ENCODE measurements around the gene TAF8. TPM values are rescaled to one million over a fixed set of nuclear protein-coding genes. Genes with fewer than 3 reads are reported as not detected.

Gene TAF8
- polyA plus RNA-seq, 3 donors, result 13.1 to 24.7 (median 16.6) TPM

DNA sequence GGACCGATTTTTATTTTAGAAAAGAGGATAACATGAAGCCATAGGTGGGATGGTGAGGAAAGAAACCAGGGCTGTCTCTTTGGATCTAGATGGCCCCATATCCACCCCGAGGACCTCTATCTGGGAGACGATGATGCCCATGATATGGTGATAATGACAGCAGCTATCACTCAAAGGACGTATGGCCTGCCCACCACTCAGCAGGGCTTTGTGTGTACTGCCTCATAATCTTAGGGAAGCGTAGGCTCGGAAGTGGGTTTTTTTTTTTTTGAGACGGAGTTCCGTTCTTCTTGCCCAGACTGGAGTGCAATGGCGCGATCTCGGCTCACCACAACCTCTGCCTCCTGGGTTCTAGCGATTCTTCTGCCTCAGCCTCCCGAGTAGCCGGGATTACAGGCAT lies 8.2 kb upstream of the TAF8 start:
- Mint-ChIP-seq H3K27me3 (ENCODE audit: low read depth in 3 of 3) (peaks cover 0 to 4% (median 0%) of the 10 kb centered on the region in 3 donors), H3K27ac (peak overlapping the region in 2 of 7 donors; percentile 46 to 79), H3K9me3 (no peaks in the 10 kb centered on the region), H3K36me3 (peaks cover 0 to 3% of the 10 kb centered on the region in 2 donors), H3K4me1 (peaks cover 64% of the 10 kb centered on the region), H3K4me3 (peak overlapping the region; percentile 24 to 76)
- Histone ChIP-seq H3K9ac (ENCODE audit: insufficient read depth, low read length, poor library complexity, severe bottlenecking) (peak overlapping the region; percentile 8), H3K4me3 (replicated peaks in 1 of 3; ENCODE audit: low read depth in 2 of 3, low read length in 3 of 3) (peak overlapping the region in 1 of 3 experiments; percentile 25), H3K4me2 (replicated peaks; ENCODE audit: extremely low read depth, low read length, poor library complexity, severe bottlenecking) (peak overlapping the region; percentile 49), H3K36me3 (replicated peaks in 1 of 2; ENCODE audit: control insufficient read depth in 1 of 2, insufficient read depth in 2 of 2, low read length in 2 of 2) (no peaks in the 10 kb centered on the region), H3K27me3 (ENCODE audit: control insufficient read depth in 2 of 2, insufficient read depth in 2 of 2, low read length in 2 of 2) (no peaks in the 10 kb centered on the region), H3K9me3 (replicated peaks in 1 of 2; ENCODE audit: control insufficient read depth in 1 of 2, insufficient read depth in 1 of 2, low read length in 2 of 2) (no peaks in the 10 kb centered on the region), H2AFZ (ENCODE audit: insufficient read depth, low read depth, low read length, poor library complexity, severe bottlenecking) (no peak overlapping the region), H3K27ac (ENCODE audit: low read depth in 1 of 2, low read length in 2 of 2) (no peak overlapping the region), H3K4me1 (ENCODE audit: control insufficient read depth in 1 of 2, insufficient read depth in 2 of 2, low read length in 2 of 2) (peaks cover 50 to 56% of the 10 kb centered on the region in 2 donors), H3K79me2 (ENCODE audit: insufficient read depth, low read length) (no peaks in the 10 kb centered on the region), H4K20me1 (ENCODE audit: insufficient read depth, low read length) (peaks cover 17% of the 10 kb centered on the region)
- intact Hi-C loops (cut with micrococcal nuclease), result loop anchor here (5.0 kb wide), 3 partner anchors 105 to 260 kb away; partner anchors contain the start of gene PRICKLE4 (in 1 of the 2)
- DNase-seq, result no peak
- WGBS (ENCODE audit: insufficient coverage), result 63% methylated on average over 13 of the region's 14 CpGs
- TF ChIP-seq, protein P1, sequence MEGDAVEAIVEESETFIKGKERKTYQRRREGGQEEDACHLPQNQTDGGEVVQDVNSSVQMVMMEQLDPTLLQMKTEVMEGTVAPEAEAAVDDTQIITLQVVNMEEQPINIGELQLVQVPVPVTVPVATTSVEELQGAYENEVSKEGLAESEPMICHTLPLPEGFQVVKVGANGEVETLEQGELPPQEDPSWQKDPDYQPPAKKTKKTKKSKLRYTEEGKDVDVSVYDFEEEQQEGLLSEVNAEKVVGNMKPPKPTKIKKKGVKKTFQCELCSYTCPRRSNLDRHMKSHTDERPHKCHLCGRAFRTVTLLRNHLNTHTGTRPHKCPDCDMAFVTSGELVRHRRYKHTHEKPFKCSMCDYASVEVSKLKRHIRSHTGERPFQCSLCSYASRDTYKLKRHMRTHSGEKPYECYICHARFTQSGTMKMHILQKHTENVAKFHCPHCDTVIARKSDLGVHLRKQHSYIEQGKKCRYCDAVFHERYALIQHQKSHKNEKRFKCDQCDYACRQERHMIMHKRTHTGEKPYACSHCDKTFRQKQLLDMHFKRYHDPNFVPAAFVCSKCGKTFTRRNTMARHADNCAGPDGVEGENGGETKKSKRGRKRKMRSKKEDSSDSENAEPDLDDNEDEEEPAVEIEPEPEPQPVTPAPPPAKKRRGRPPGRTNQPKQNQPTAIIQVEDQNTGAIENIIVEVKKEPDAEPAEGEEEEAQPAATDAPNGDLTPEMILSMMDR (IDR thresholded peaks at IDR 0.05), result no peak

DNA sequence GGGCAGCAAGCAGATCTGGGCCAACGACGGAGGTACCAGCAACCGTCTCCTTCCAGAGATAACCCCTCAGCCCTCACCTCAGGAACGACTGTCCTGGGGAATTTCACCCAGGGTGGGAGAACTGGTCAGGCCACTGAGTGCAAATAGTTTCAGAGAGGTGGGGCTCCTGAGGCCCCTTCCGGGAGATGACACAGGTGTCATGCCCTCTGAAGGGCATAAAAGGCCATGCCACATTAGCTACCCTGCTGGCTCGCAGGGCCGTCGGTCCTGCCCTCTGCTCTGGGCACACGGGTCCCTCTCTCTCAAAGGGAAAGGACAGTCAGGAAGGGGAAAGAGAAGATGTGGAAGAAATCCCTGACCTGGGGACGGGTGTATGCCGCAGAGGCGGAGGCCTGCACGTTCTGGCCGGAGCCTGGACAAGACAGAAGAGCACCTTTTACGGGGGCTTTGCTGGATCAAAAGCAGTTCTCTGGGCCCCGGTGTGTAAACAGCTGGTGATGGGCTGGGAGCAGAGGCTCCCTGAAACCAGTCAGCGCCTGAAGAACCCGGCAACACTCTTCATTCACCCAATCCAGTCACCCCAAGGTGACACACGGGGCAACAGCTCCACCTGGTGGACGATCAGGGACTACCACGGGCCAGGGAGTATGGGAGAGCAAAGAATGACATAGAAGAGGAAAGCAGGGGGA lies 6.4 kb upstream of the TAF8 start:
- Mint-ChIP-seq H3K27me3 (ENCODE audit: low read depth in 3 of 3) (peaks cover 4 to 21% (median 11%) of the 10 kb centered on the region in 3 donors), H3K4me3 (peak overlapping the region in 1 of 2 donors; percentile 44), H3K9me3 (peaks cover 0 to 2% (median 0%) of the 10 kb centered on the region in 7 donors), H3K36me3 (peaks cover 0 to 3% of the 10 kb centered on the region in 2 donors), H3K4me1 (peaks cover 70% of the 10 kb centered on the region), H3K27ac (peak overlapping the region in 3 of 7 donors; percentile 53 to 70 (median 60))
- Histone ChIP-seq H3K4me2 (replicated peaks; ENCODE audit: extremely low read depth, low read length, poor library complexity, severe bottlenecking) (peak overlapping the region; percentile 15), H3K36me3 (replicated peaks in 1 of 2; ENCODE audit: control insufficient read depth in 1 of 2, insufficient read depth in 2 of 2, low read length in 2 of 2) (no peaks in the 10 kb centered on the region), H4K20me1 (ENCODE audit: insufficient read depth, low read length) (peaks cover 14% of the 10 kb centered on the region), H3K4me1 (ENCODE audit: control insufficient read depth in 1 of 2, insufficient read depth in 2 of 2, low read length in 2 of 2) (peaks cover 58 to 68% of the 10 kb centered on the region in 2 donors), H3K9ac (ENCODE audit: insufficient read depth, low read length, poor library complexity, severe bottlenecking) (no peak overlapping the region), H3K27me3 (ENCODE audit: control insufficient read depth in 2 of 2, insufficient read depth in 2 of 2, low read length in 2 of 2) (peaks cover 0 to 8% of the 10 kb centered on the region in 2 donors), H3K27ac (ENCODE audit: low read depth in 1 of 2, low read length in 2 of 2) (no peak overlapping the region), H3K4me3 (replicated peaks in 1 of 3; ENCODE audit: low read depth in 2 of 3, low read length in 3 of 3) (peak overlapping the region in 1 of 3 experiments; percentile 11), H3K79me2 (ENCODE audit: insufficient read depth, low read length) (peaks cover 4% of the 10 kb centered on the region), H3K9me3 (replicated peaks in 1 of 2; ENCODE audit: control insufficient read depth in 1 of 2, insufficient read depth in 1 of 2, low read length in 2 of 2) (no peaks in the 10 kb centered on the region), H2AFZ (ENCODE audit: insufficient read depth, low read depth, low read length, poor library complexity, severe bottlenecking) (peak overlapping the region; percentile 42)
- peak; percentile 78 to 82 (median 82) for DNase-seq
- intact Hi-C loops (cut with micrococcal nuclease), result loop anchor here (2.0 to 5.0 kb wide), 4 partner anchors 107 to 262 kb away; partner anchors contain the start of gene PRICKLE4 (in 1 of the 2)
- whole genome bisulfite sequencing (ENCODE audit: insufficient coverage), result 80% methylated on average over 9 of the region's 21 CpGs
- TF ChIP-seq, protein P1 (IDR thresholded peaks at IDR 0.05), result peak; percentile 96

All from CD14-positive monocyte (primary cell).